Measurements from ENCODE around the gene PLEKHG4B.

The PLEKHG4B gene

DNA sequence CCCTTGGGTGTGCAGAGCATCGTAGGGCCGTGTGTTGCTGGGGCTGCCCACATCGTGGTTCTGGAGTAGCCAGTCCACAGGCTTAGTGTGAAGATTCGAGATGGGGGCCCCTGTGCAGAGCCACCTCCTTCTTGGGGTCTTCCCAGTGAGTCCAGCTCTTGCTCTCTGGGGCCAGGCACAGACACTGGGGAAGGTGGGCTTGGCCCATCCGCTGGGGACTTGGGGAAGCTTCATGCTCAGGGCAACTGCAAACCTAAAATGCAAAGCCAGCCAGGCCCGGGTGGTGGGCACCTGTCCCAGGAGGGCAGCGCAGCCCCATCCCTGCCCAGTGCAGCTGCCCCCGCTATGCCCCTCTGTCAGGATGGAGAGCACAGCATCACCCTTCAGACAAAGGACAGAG lies 53.0 kb downstream of the PLEKHG4B start:
- H3K27me3 Mint-ChIP-seq, result peaks cover 16% of the 10 kb centered on the region
- H3K27ac Mint-ChIP-seq, result no peak overlapping the region
- no peak for DNase-seq
- H3K36me3 Mint-ChIP-seq (ENCODE audit: low read depth), result peaks cover 2% of the 10 kb centered on the region
- H3K4me3 Mint-ChIP-seq, result no peak overlapping the region
- H3K9me3 Mint-ChIP-seq, result peaks cover 10% of the 10 kb centered on the region
- no peaks in the 10 kb centered on the region for H3K4me1 Mint-ChIP-seq (ENCODE audit: low read depth)

DNA sequence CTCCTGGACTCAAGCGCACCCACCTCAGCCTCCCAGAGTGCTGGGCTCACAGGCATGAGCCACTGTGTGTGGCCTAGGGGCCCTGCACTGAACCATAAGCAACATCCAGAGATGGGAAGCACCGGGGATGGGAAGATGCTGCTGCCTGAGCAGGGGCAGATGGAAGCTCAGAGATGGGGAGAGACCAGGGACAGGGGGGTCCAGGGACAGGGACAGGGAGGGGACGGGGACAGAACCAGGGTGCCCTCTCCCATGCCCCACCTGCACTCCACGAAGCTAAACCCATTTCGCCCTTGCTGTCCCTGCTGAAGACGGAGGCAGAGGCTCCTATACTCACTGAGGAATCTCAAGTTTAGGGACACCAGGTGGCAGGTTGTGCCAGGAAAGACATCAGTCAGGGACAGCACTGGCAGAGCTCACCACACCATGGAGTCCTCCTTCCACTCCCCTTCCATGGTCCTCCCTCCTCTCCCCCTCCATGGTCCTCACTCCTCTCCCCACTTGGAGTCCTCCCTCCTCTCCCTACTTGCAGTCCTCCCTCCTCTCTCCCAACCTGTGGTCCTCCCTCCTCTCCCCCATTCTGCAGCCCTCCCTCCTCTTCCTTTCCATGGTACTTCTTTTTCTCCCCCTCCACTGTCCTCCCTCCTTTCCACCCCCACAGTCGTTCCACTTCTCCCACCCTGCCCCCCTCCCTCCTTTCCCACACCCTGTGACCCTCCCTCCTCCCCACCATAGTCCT lies 53.8 kb downstream of the PLEKHG4B start:
- Mint-ChIP-seq H3K4me1 (ENCODE audit: low read depth) (no peaks in the 10 kb centered on the region), H3K27me3 (peaks cover 16% of the 10 kb centered on the region), H3K36me3 (ENCODE audit: low read depth) (peaks cover 2% of the 10 kb centered on the region), H3K4me3 (no peak overlapping the region), H3K9me3 (peaks cover 10% of the 10 kb centered on the region), H3K27ac (no peak overlapping the region)
- DNase-seq, result no peak

DNA sequence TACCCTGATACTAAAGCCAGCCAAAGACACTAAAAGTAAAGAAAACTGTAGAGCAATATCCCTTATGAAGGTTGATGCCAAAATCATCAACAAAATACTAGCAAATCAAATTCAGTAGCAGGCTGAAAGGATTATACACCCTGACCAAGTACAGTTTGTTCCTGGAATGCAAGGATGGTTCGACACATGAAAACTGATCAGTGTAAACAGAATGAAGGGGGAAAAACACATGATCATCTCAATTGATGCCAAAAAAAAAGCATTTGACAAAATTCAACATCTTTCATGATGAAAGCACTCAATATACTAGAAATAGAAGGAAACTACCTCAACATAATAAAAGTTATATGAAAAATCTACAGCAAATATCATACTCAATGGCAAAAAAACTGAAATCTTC lies 55.8 kb downstream of the PLEKHG4B start:
- Mint-ChIP-seq H3K27ac (no peak overlapping the region), H3K36me3 (ENCODE audit: low read depth) (peaks cover 2% of the 10 kb centered on the region), H3K4me1 (ENCODE audit: low read depth) (no peaks in the 10 kb centered on the region), H3K27me3 (peaks cover 11% of the 10 kb centered on the region), H3K4me3 (no peak overlapping the region), H3K9me3 (peaks cover 10% of the 10 kb centered on the region)
- DNase-seq, result no peak

DNA sequence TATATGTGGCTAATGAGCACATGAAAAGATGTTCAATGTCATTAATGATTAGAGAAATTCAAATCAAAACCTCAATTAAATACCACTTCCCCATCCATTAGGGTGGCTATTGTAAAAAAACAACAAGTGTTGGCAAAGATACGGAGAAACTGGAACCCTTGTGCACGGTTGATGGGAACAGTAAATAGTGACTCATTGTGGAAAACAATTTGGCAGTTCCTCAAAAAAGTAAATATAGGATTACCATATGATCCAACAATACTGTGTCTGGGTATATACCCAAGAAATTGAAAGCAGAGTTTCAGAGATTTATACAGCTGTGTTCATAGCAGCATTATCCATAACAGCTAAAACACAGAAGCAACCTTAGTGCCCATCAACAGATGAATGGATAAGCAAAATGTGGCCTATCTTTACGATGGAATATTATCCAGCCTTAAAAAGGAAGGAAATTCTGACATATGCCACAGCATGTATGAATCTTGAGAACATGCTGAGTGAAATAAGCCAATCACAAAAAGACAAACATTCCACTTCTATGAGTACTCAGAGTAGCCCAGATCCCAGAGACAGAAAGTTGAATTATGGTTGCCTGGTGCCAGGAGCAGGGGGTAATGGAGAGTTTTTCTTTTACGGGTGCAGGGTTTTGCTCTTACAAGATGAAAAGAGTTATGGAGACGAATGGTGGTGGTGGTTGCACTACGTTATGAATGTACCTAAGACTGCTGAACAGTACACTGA lies 57.9 kb downstream of the PLEKHG4B start:
- no peak overlapping the region for H3K4me3 Mint-ChIP-seq
- peaks cover 10% of the 10 kb centered on the region for H3K9me3 Mint-ChIP-seq
- H3K4me1 Mint-ChIP-seq (ENCODE audit: low read depth), result no peaks in the 10 kb centered on the region
- DNase-seq, result no peak
- peaks cover 2% of the 10 kb centered on the region for H3K36me3 Mint-ChIP-seq (ENCODE audit: low read depth)
- no peak overlapping the region for H3K27ac Mint-ChIP-seq
- peaks cover 5% of the 10 kb centered on the region for H3K27me3 Mint-ChIP-seq

DNA sequence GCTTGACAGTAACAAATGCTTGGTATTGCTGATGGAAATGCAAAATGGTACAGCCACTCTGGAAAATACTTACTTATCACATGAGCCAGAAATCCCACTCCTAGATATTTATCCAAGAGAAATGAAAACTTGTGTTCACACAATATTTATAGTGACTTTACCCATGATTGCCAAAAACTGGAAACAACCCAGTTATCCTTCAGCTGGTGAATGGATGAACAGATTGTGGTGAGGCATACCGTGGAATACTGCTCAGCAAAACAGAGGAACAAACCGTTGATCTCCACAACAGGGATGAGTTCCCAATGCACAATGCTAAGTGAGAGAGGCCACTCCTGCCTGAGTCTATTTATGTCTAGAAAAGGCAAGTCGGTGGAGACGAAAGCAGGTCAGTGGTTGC lies 58.8 kb downstream of the PLEKHG4B start:
- Mint-ChIP-seq H3K27me3 (peaks cover 3% of the 10 kb centered on the region), H3K27ac (no peak overlapping the region), H3K36me3 (ENCODE audit: low read depth) (peaks cover 2% of the 10 kb centered on the region), H3K4me1 (ENCODE audit: low read depth) (no peaks in the 10 kb centered on the region), H3K4me3 (no peak overlapping the region), H3K9me3 (peaks cover 10% of the 10 kb centered on the region)
- DNase-seq, result no peak

DNA sequence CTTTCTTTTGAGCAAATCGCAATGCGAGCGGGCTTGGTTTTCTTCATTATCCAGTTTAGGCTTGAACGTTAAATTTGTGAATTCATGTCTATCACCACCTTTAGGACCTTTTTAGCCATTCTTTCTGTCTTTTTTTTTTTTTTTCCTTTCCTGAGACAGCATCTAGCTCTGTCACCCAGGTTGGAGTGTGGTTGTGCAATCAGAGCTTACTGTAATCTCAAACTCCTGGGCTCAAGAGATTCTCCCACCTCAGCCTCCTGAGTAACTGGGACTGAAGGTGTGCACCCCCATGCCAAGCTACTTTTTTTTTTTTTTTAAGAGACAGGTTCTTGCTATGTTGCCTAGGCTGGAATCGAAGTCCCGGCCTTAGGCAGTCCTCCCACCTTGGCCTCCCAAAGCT lies 60.1 kb downstream of the PLEKHG4B start:
- H3K27me3 Mint-ChIP-seq, result peaks cover 3% of the 10 kb centered on the region
- no peaks in the 10 kb centered on the region for H3K36me3 Mint-ChIP-seq (ENCODE audit: low read depth)
- DNase-seq, result no peak
- H3K27ac Mint-ChIP-seq, result no peak overlapping the region
- no peaks in the 10 kb centered on the region for H3K4me1 Mint-ChIP-seq (ENCODE audit: low read depth)
- peaks cover 10% of the 10 kb centered on the region for H3K9me3 Mint-ChIP-seq
- H3K4me3 Mint-ChIP-seq, result no peak overlapping the region

DNA sequence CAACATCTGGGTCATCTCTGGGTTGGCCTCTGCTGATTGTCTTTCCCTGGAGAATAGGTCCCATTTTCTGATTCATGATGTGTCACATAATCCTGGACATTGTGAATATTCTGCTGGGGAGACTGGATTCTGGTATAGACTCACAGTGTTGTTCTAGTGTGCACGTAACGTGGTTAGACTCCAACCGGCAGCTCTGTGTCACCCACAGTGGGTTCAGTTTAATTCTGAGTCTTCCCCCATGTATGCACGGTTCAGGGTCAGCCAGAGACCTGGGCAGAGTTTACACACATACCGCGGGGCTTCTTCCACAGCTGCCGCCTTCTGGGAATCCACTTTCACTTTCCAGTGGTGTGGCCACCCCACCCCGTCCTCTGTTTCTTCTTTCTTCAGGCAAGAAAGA lies 61.3 kb downstream of the PLEKHG4B start:
- H3K4me1 Mint-ChIP-seq (ENCODE audit: low read depth), result no peaks in the 10 kb centered on the region
- no peak for DNase-seq
- H3K27ac Mint-ChIP-seq, result no peak overlapping the region
- H3K27me3 Mint-ChIP-seq, result no peaks in the 10 kb centered on the region
- no peaks in the 10 kb centered on the region for H3K9me3 Mint-ChIP-seq
- no peaks in the 10 kb centered on the region for H3K36me3 Mint-ChIP-seq (ENCODE audit: low read depth)
- no peak overlapping the region for H3K4me3 Mint-ChIP-seq

DNA sequence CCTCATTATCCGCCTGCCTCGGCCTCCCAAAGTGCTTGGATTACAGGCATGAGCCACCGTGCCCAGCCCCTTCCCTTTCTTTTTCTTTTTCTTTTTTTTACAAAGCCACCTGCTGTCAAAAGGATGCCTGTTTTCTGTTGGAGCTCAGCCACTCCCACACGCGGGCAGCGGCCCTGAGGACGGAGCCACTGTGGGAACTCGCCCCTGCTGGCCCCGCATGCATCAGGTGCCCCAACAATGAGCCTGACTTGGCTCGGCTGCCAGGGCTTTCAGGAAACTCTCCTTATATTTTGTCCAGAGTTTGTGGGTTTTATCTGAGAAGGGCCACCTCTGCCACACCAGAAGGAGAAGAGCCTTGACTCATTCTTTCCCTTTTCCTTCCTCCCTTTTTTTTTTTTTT lies 62.3 kb downstream of the PLEKHG4B start:
- no peak for DNase-seq
- no peak overlapping the region for H3K27ac Mint-ChIP-seq

DNA sequence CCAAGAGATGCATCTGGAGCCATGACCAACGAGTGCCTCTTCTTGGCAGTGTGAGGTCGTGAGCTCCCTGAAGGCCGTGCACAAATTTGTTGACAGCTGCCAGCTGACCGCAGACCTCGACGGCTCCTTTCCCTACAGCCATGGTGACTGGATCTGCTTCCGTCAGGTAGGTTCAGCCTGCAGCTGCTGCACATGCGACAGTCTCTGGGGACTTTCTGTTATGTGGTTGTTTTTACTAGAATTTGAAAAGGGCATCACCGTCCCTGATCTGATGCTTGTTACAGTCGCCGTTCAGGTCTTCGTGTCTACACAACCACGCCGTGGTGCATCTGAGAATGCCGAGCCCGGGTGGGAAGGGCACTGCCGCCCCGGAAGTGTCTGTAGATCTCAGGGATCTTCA lies 62.9 kb downstream of the PLEKHG4B start:
- peaks cover 12% of the 10 kb centered on the region for H3K27me3 Mint-ChIP-seq
- no peak overlapping the region for H3K27ac Mint-ChIP-seq
- no peaks in the 10 kb centered on the region for H3K9me3 Mint-ChIP-seq
- no peaks in the 10 kb centered on the region for H3K4me1 Mint-ChIP-seq (ENCODE audit: low read depth)
- no peaks in the 10 kb centered on the region for H3K36me3 Mint-ChIP-seq (ENCODE audit: low read depth)
- DNase-seq, result no peak
- no peak overlapping the region for H3K4me3 Mint-ChIP-seq

More for the DNA sequence above, 62.3 kb downstream of the PLEKHG4B start:
- no peaks in the 10 kb centered on the region for H3K4me1 Mint-ChIP-seq (ENCODE audit: low read depth)
- no peaks in the 10 kb centered on the region for H3K9me3 Mint-ChIP-seq
- peaks cover 7% of the 10 kb centered on the region for H3K27me3 Mint-ChIP-seq
- H3K36me3 Mint-ChIP-seq (ENCODE audit: low read depth), result no peaks in the 10 kb centered on the region
- no peak overlapping the region for H3K4me3 Mint-ChIP-seq

DNA sequence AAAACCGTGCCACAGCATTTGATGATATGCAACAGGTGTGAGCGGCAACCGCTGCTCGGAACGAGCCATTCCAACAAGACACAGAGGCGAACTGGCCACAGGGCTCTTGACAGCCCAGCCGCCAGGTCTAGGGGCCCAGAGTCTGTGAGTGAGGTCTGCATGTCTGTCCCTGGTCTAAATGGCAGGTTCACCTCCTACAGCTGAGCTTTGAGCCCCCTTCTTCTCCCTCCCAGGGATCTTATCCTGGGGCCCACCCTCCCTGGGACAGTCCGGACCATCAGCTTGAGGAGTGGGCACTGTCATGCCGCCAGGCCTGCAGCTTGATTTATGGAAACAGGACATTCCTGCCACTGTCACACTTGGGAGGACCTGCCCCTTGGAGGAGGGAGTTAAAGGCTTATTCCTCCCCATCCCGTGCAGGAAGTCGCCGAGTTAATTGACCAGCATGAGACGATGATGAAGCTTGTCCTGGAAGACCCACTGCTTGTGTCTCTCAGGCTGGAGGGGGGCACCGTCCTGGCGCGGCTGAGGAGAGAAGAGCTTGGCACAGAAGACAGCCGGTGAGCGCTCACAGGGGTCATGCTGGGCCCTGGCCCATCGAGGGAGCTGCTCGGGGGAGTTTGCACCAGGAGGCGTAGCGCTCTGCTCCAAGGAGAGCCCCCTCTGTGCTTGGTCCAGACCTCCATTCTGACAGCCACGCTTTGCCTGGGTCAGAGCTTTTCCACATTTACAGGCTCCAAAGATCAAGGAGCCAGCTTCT lies 63.9 kb downstream of the PLEKHG4B start:
- Mint-ChIP-seq H3K9me3 (no peaks in the 10 kb centered on the region), H3K4me3 (no peak overlapping the region), H3K27ac (no peak overlapping the region), H3K27me3 (peaks cover 20% of the 10 kb centered on the region), H3K4me1 (ENCODE audit: low read depth) (no peaks in the 10 kb centered on the region), H3K36me3 (ENCODE audit: low read depth) (no peaks in the 10 kb centered on the region)
- no peak for DNase-seq

DNA sequence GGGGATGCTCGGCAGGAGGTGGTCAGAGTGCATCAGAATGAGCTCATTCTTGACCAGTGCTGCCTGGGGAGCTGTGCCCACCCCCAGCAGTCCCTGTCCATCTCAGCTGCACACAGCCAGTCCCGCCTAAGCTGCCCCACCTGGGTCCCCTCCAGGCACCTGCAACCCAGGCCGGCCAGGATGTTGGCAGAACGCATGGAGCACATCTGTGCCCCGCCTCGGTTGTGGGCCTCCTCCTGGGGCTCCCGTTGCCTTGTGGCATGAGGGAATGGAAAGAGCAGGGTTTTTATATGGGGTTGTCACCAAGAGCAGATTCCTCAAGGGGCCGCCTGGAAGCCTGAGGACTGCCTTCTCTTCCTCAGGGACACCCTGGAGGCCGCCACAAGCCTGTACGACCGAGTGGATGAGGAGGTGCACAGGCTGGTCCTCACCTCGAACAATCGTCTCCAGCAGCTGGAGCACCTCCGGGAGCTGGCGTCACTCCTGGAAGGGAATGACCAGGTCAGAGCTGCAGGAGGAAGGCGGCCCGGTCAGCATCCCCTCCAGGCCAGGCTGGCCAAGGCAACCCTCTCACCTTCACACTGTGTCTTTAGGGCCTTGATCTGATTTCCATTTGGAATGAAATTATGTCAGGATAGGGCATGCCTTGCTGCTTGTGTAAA lies 64.6 kb downstream of the PLEKHG4B start:
- Mint-ChIP-seq H3K27me3 (peaks cover 21% of the 10 kb centered on the region), H3K4me1 (ENCODE audit: low read depth) (no peaks in the 10 kb centered on the region), H3K36me3 (ENCODE audit: low read depth) (no peaks in the 10 kb centered on the region), H3K27ac (no peak overlapping the region), H3K9me3 (no peaks in the 10 kb centered on the region), H3K4me3 (no peak overlapping the region)
- DNase-seq, result no peak

DNA sequence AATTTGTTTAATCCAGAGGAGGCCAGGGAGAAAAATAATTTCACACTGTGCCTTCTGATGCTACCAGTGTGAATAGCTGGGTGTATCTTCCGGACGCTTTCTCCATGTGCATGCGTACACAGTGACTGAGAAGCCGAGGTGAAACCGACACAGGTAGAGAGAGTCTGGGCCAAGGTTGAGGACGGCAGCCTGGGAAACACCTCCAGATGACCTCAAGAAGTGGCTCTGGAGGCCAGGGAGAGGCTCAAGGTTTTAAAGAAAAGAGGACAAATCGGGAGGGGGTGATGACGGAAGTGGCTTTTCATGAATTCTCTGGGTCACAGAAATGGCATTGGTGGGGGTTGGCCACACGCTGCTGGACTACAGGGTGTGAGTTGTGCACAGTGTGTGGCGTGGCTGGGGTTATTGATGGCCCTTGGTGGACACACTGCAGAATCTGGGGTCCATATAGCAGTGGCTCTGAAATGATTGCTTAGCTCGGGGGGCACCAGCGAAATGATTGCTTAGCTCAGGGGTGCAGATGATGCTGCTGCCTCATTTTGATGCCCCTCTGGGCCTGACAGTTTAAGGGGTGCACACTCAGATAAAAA lies 65.3 kb downstream of the PLEKHG4B start:
- Mint-ChIP-seq H3K9me3 (no peaks in the 10 kb centered on the region), H3K4me3 (no peak overlapping the region), H3K27ac (no peak overlapping the region), H3K27me3 (peaks cover 21% of the 10 kb centered on the region), H3K4me1 (ENCODE audit: low read depth) (no peaks in the 10 kb centered on the region), H3K36me3 (ENCODE audit: low read depth) (no peaks in the 10 kb centered on the region)
- no peak for DNase-seq

DNA sequence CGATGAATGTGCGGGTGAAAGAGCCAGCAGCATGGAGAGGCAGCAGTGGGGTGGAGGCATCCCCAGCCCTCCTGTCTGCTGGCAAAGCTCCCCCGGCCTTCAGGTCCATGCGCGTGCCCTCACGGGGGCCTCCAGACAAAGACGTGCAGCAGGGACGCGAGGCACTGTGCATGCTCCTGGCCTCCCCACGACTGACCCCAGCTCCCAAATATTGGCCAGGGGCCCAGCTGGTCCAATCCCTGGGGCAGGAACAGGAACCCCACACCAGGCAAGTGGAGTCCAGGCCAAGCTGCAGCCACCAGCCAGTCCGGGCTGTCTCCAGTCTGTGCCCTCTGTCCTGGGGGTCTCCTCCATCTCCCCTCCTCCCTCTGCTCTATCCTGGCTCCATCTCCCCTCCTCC lies 65.8 kb downstream of the PLEKHG4B start:
- DNase-seq, result no peak
- no peaks in the 10 kb centered on the region for H3K4me1 Mint-ChIP-seq (ENCODE audit: low read depth)
- no peak overlapping the region for H3K4me3 Mint-ChIP-seq
- no peak overlapping the region for H3K27ac Mint-ChIP-seq
- no peaks in the 10 kb centered on the region for H3K36me3 Mint-ChIP-seq (ENCODE audit: low read depth)
- peaks cover 21% of the 10 kb centered on the region for H3K27me3 Mint-ChIP-seq
- H3K9me3 Mint-ChIP-seq, result no peaks in the 10 kb centered on the region

DNA sequence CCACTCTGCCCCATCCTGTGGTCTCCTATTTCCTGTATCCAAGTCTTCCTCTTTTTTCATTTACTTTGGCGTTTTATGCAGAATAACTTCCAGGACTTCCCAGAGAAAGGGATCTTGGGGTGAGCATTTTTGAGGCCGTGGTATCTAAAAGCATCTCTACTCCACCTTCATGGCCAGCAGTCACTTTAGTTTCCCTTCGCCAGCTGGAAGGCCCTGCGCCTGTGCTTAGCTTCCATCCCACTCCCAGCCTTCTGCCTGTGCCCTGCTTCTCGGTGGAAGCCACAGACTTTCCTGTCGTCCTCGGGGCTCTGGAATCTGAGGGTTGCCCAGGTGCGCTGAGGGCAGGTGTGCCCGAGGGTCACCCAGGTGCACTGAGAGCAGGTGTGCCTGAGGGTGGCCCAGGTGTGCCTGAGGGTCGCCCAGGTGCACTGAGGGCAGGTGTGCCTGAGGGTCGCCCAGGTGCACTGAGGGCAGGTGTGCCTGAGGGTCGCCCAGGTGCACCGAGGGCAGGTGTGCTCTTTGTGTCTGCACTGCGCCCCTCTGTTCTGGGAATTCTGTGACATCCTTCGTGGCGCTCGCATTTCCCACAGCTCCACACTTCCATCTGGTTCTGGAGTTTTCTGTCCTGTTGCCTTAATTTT lies 67.0 kb downstream of the PLEKHG4B start:
- Mint-ChIP-seq H3K27ac (no peak overlapping the region), H3K4me1 (ENCODE audit: low read depth) (no peaks in the 10 kb centered on the region), H3K4me3 (no peak overlapping the region), H3K27me3 (peaks cover 21% of the 10 kb centered on the region), H3K36me3 (ENCODE audit: low read depth) (no peaks in the 10 kb centered on the region), H3K9me3 (no peaks in the 10 kb centered on the region)
- no peak for DNase-seq
